B cell (primary cell): ENCODE measurements around the gene CEP350. TPM values are rescaled to one million over a fixed set of nuclear protein-coding genes. Genes with fewer than 3 reads are reported as not detected.

Source experiments
- ATAC-seq: fragments of 200-7000 bp; cut with Tn5 transposase; one replicate; pipeline ENCODE4 v1.10.0; 2021; ENCODE audit warnings: low read depth, mild to moderate bottlenecking, moderate number of reproducible peaks, moderate library complexity
- CTCF ChIA-PET: fragments of 350-600 bp; sonication (Branson Sonifier 250); formaldehyde crosslinking; loops from one replicate; lab custom pipeline; 2021; ENCODE audit warnings: antibody characterized with exemption, inconsistent platforms; lab: Charles Lee
- POLR2A ChIA-PET: fragments of 350-600 bp; sonication (Branson Sonifier 250); formaldehyde crosslinking; loops from one replicate; lab custom pipeline; 2021; ENCODE audit warnings: antibody characterized with exemption; lab: Charles Lee
- DNase-seq: peaks from one replicate; pipeline ENCODE4 v3.0.0; 2013
- H2AFZ ChIP-seq: 2 replicates; pipeline ENCODE4 v1.6.1; 2012; ENCODE audit warnings: mild to moderate bottlenecking, low read depth, low read length; ENCODE audit not compliant: insufficient read depth, poor library complexity, severe bottlenecking
- H3K27ac ChIP-seq, 2 donors: 1 replicate in 1 of 2; 2 replicates in 1 of 2; pipeline ENCODE4 v1.5.1; 2012 to 2013; ENCODE audit warnings: low read length in 2 of 2, mild to moderate bottlenecking in 2 of 2, moderate library complexity in 1 of 2
- H3K27me3 ChIP-seq, 4 experiments: fragments of 200-600 bp in 1 of 4; sonication (generic) in 1 of 4; replicated peaks in 1 of 4; 1 replicate in 2 of 4; 2 replicates in 2 of 4; pipeline versions ENCODE4 v1.6.1 to v1.7.0; 2013 to 2016; ENCODE audit warnings: low read length in 3 of 4, mild to moderate bottlenecking in 2 of 4, mixed read lengths in 1 of 4, moderate library complexity in 1 of 4; ENCODE audit not compliant: insufficient read depth in 4 of 4, control insufficient read depth in 3 of 4; ENCODE audit errors: control extremely low read depth in 1 of 4
- H3K36me3 ChIP-seq, 2 experiments: replicated peaks in 1 of 2; 1 replicate in 1 of 2; 2 replicates in 1 of 2; pipeline versions ENCODE4 v1.6.1 to v1.7.1; 2013; ENCODE audit warnings: low read length in 1 of 2; ENCODE audit not compliant: insufficient read depth in 2 of 2, control insufficient read depth in 1 of 2; ENCODE audit errors: control extremely low read depth in 1 of 2, extremely low read depth in 1 of 2
- H3K4me1 ChIP-seq, 2 donors: fragments of 200-600 bp in 1 of 2; sonication (generic) in 1 of 2; 1 replicate in 1 of 2; 2 replicates in 1 of 2; pipeline versions ENCODE4 v1.5.1 to v1.6.1; 2013 to 2017; ENCODE audit warnings: low read length in 2 of 2; ENCODE audit not compliant: control insufficient read depth in 2 of 2, insufficient read depth in 2 of 2
- H3K4me2 ChIP-seq: replicated peaks from 2 replicates; pipeline ENCODE3; 2012; ENCODE audit warnings: mild to moderate bottlenecking, low read depth, low read length; ENCODE audit not compliant: poor library complexity, severe bottlenecking
- H3K4me3 ChIP-seq, 5 experiments: fragments of 200-600 bp in 1 of 5; sonication (generic) in 1 of 5; 1 replicate in 3 of 5; 2 replicates in 2 of 5; pipeline versions ENCODE4 v1.5.1 to v1.7.0; 2011 to 2016; ENCODE audit warnings: low read length in 4 of 5, mild to moderate bottlenecking in 4 of 5, low read depth in 2 of 5, control low read depth in 1 of 5, moderate library complexity in 1 of 5; ENCODE audit not compliant: insufficient read depth in 1 of 5; ENCODE audit errors: control extremely low read depth in 1 of 5, extremely low read depth in 1 of 5
- H3K79me2 ChIP-seq: fragments of 200-600 bp; sonication (generic); one replicate; pipeline ENCODE4 v1.6.0; 2016; ENCODE audit warnings: low read length; ENCODE audit not compliant: control insufficient read depth, insufficient read depth
- H3K9ac ChIP-seq: fragments of 200-600 bp; sonication (generic); 2 replicates; pipeline ENCODE4 v1.6.1; 2017; ENCODE audit warnings: mild to moderate bottlenecking, low read length, moderate library complexity
- H3K9me3 ChIP-seq, 3 donors: one replicate each; pipeline versions ENCODE4 v1.6.1 to v1.7.1; 2013; ENCODE audit warnings: low read length in 2 of 3; ENCODE audit not compliant: control insufficient read depth in 2 of 3, insufficient read depth in 1 of 3; ENCODE audit errors: control extremely low read depth in 1 of 3
- H4K20me1 ChIP-seq: 2 replicates; pipeline ENCODE4 v1.6.0; 2012; ENCODE audit warnings: mild to moderate bottlenecking, low read length; ENCODE audit not compliant: insufficient read depth, control insufficient read depth, poor library complexity, severe bottlenecking
- H3K27ac Mint-ChIP-seq: one replicate; pipeline ENCODE4 v1.8.0; 2021; ENCODE audit warnings: mixed read lengths
- H3K27me3 Mint-ChIP-seq: one replicate; pipeline ENCODE4 v1.8.0; 2021; ENCODE audit warnings: mixed read lengths
- H3K4me1 Mint-ChIP-seq: one replicate; pipeline ENCODE4 v1.8.0; 2021; ENCODE audit warnings: mixed read lengths
- H3K4me3 Mint-ChIP-seq: one replicate; pipeline ENCODE4 v1.8.0; 2021; ENCODE audit warnings: mixed read lengths
- H3K9me3 Mint-ChIP-seq: one replicate; pipeline ENCODE4 v1.8.0; 2022; ENCODE audit warnings: mixed read lengths; ENCODE audit not compliant: insufficient read depth
- EZH2 ChIP-seq: IDR thresholded peaks from 2 replicates; pipeline ENCODE4 v1.6.1; 2012; ENCODE audit warnings: borderline replicate concordance, low read depth, mild to moderate bottlenecking, moderate library complexity, low read length; ENCODE audit not compliant: insufficient read depth, poor library complexity, severe bottlenecking
- WGBS: methylation state at CpG from one replicate; pipeline ENCODE4 v1.1.5; 2013; ENCODE audit warnings: missing lambda C conversion rate; ENCODE audit not compliant: insufficient coverage; 5-methylcytosine and 5-hydroxymethylcytosine counted together
- intact Hi-C: fragments of 100-400 bp; cut with micrococcal nuclease; formaldehyde crosslinking; loops from one replicate; pipeline ENCODE4 v1.10.0; 2022
- polyA plus RNA-seq: library from polyadenylated mRNA; depleted of rRNA; stranded (reverse); fragments of >200 nt; gene quantifications from 2 replicates; pipeline ENCODE4 v1.2.3, GENCODE V29; 2012
- total RNA-seq, 2 donors: library from RNA; stranded (reverse); fragments of 120-200 nt in 1 of 2; gene quantifications; 1 replicate in 1 of 2; 2 replicates in 1 of 2; pipeline versions ENCODE4 v1.2.3 to v1.2.4, GENCODE V29; 2013 to 2022
- TF ChIP-seq, protein P1 (sequence below): fragments of 200-600 bp; IDR thresholded peaks from one replicate; pipeline ENCODE4 v1.8.0; 2022; ENCODE audit warnings: antibody characterized with exemption, mild to moderate bottlenecking

Gene CEP350
- total and polyA plus RNA-seq, 2 donors (not counting 1 experiment from before 2014, with no cell fraction given): 7.4 to 92.3 TPM

DNA sequence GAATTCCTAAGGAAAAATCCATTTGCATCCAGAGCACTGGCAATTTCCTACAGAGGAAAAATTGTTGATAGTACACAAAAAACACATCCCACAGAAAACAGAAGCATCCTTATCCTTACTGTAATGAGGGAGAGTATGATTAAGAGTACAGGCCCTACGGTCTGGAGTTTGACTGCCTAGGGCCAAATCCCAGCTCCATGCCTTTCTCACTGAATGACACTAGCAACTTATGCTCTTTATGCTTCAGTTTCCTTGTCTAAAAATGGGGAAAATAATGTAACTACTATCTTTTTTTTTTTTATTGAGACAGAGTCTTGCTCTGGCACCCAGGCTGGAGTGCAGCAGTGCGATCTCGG is 27.8 kb upstream of the CEP350 start:
- H3K27ac ChIP-seq: no peak overlapping the region
- Mint-ChIP-seq H3K27me3 (no peaks in the 10 kb centered on the region), H3K4me3 (no peak overlapping the region), H3K4me1 (no peaks in the 10 kb centered on the region), H3K27ac (no peak overlapping the region), H3K9me3 (no peaks in the 10 kb centered on the region)
- H3K4me2 ChIP-seq: no peak overlapping the region
- H3K9me3 ChIP-seq: no peaks in the 10 kb centered on the region
- ChIA-PET POLR2A (no interaction called here), CTCF (no interaction called here)
- H3K36me3 ChIP-seq: peaks cover 2 to 4% of the 10 kb centered on the region in 2 experiments
- no peak for TF ChIP-seq EZH2
- TF ChIP-seq, protein P1, sequence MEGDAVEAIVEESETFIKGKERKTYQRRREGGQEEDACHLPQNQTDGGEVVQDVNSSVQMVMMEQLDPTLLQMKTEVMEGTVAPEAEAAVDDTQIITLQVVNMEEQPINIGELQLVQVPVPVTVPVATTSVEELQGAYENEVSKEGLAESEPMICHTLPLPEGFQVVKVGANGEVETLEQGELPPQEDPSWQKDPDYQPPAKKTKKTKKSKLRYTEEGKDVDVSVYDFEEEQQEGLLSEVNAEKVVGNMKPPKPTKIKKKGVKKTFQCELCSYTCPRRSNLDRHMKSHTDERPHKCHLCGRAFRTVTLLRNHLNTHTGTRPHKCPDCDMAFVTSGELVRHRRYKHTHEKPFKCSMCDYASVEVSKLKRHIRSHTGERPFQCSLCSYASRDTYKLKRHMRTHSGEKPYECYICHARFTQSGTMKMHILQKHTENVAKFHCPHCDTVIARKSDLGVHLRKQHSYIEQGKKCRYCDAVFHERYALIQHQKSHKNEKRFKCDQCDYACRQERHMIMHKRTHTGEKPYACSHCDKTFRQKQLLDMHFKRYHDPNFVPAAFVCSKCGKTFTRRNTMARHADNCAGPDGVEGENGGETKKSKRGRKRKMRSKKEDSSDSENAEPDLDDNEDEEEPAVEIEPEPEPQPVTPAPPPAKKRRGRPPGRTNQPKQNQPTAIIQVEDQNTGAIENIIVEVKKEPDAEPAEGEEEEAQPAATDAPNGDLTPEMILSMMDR: no peak
- H4K20me1 ChIP-seq: no peaks in the 10 kb centered on the region
- ATAC-seq (no peak), DNase-seq (no peak)
- no peaks in the 10 kb centered on the region for H3K79me2 ChIP-seq
- no peaks in the 10 kb centered on the region for H3K27me3 ChIP-seq
- WGBS: 95% methylated on average over 2 of the region's 3 CpGs
- no peaks in the 10 kb centered on the region for H3K4me1 ChIP-seq
- intact Hi-C loops: no loop called here
- H3K9ac ChIP-seq: no peak overlapping the region
- no peak overlapping the region for H3K4me3 ChIP-seq
- H2AFZ ChIP-seq: no peak overlapping the region

DNA sequence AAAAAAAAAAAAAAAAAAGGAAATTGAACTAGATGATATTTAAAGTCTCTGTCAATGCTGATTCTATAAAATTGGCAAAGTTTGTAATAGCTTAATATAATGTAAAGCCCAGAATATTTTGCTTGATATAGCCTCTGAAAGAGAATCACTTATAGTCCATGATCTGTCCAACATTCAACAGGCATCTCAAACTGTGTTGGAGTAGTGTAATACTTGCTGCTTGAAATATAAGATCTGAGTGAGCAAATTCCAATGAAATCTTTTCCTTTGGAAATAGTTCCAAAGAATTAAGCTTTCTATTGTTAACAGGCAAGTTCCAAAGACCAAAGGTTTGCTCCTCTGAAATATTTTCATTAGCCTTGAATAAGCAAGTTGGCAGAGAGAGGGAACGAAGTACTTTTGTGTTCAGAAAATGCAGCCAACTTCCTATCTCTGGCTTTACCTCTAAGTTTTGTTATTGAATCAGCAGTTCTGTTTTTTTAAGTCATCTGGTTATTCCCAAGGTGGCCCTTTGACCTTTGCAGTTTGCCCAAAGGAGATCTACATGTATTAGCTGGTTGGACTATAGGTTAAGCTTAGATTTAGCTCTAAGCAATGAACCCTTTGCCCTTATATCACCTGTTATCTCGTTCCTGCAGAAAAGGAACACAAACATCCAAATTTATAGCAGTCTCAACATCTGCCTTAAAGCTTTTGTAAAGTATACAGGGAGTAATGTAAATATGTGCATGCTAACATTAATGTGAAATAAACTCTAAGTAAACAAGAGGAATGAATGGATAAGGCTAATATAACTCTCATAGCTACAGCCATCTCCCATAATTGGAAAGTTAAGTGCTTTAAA is 24.4 kb upstream of the CEP350 start:
- Mint-ChIP-seq H3K27me3 (no peaks in the 10 kb centered on the region), H3K9me3 (no peaks in the 10 kb centered on the region), H3K4me3 (no peak overlapping the region), H3K4me1 (no peaks in the 10 kb centered on the region), H3K27ac (no peak overlapping the region)
- no CpG with 5 or more reads among the region's 2 CpGs for WGBS
- TF ChIP-seq, protein P1: no peak
- no peak for TF ChIP-seq EZH2
- DNase-seq (no peak), ATAC-seq (no peak)
- intact Hi-C loops: no loop called here
- no peaks in the 10 kb centered on the region for H3K79me2 ChIP-seq
- no peaks in the 10 kb centered on the region for H3K36me3 ChIP-seq
- no peak overlapping the region for H2AFZ ChIP-seq
- no peak overlapping the region for H3K4me2 ChIP-seq
- no peaks in the 10 kb centered on the region for H3K9me3 ChIP-seq
- POLR2A ChIA-PET: no interaction called here
- no peaks in the 10 kb centered on the region for H4K20me1 ChIP-seq
- no peaks in the 10 kb centered on the region for H3K4me1 ChIP-seq
- no peak overlapping the region for H3K4me3 ChIP-seq
- no peak overlapping the region for H3K9ac ChIP-seq
- H3K27me3 ChIP-seq: no peaks in the 10 kb centered on the region
- CTCF ChIA-PET: no interaction called here
- no peak overlapping the region for H3K27ac ChIP-seq
